ENCODE results near the gene YTHDC1.
"Not testable (repeated sequence)": the region's sequence is repeated elsewhere in the genome, so short reads cannot be mapped to it uniquely, and the experiment has no call there.

Gene YTHDC1

GRCh38 chr4:68349649-68350360 lies at the start of gene YTHDC1:
Gene YTHDC1 (minus strand): TSS chr4:68350090. CDS start chr4:68349753, 337 bp downstream.
- DNase-seq = peak; percentile 97

GRCh38 chr4:68399306-68399705 lies 49.4 kb upstream of the YTHDC1 start:
- no peak for DNase-seq

GRCh38 chr4:68396756-68397155 lies 46.9 kb upstream of the YTHDC1 start:
- no peak for DNase-seq

- DNase-seq = no peak
Measured at GRCh38 chr4:68391436-68391835, 41.5 kb upstream of the YTHDC1 start.

GRCh38 chr4:68390205-68390935 lies 40.5 kb upstream of the YTHDC1 start:
- DNase-seq = no peak

GRCh38 chr4:68389386-68389913 lies 39.6 kb upstream of the YTHDC1 start:
- DNase-seq = not testable (repeated sequence)

GRCh38 chr4:68388347-68388865 lies 38.5 kb upstream of the YTHDC1 start:
- no peak for DNase-seq

GRCh38 chr4:68385267-68385666 lies 35.4 kb upstream of the YTHDC1 start:
- DNase-seq = no peak

- DNase-seq = no peak
Measured at GRCh38 chr4:68383115-68383514, 33.2 kb upstream of the YTHDC1 start.

GRCh38 chr4:68378226-68378625 lies 28.3 kb upstream of the YTHDC1 start:
- no peak for DNase-seq

- peak; percentile 41 for DNase-seq
Measured at GRCh38 chr4:68375667-68376559, 26.0 kb upstream of the YTHDC1 start.

- DNase-seq = peak; percentile 69
Measured at GRCh38 chr4:68373513-68373912, 23.6 kb upstream of the YTHDC1 start.

- DNase-seq = no peak
Measured at GRCh38 chr4:68372588-68372987, 22.7 kb upstream of the YTHDC1 start.

- DNase-seq = no peak
Measured at GRCh38 chr4:68369142-68369805, 19.4 kb upstream of the YTHDC1 start.

GRCh38 chr4:68368691-68369131 lies 18.8 kb upstream of the YTHDC1 start:
- DNase-seq = no peak

- no peak for DNase-seq
Measured at GRCh38 chr4:68367835-68368234, 17.9 kb upstream of the YTHDC1 start.

- no peak for DNase-seq
Measured at GRCh38 chr4:68366600-68366999, 16.7 kb upstream of the YTHDC1 start.

GRCh38 chr4:68365068-68365467 lies 15.2 kb upstream of the YTHDC1 start:
- no peak for DNase-seq

- DNase-seq = no peak
Measured at GRCh38 chr4:68361146-68361589, 11.3 kb upstream of the YTHDC1 start.

GRCh38 chr4:68360231-68360968 lies 10.5 kb upstream of the YTHDC1 start:
- no peak for DNase-seq

- DNase-seq = no peak
Measured at GRCh38 chr4:68359508-68359907, 9.6 kb upstream of the YTHDC1 start.

All from stimulated activated CD8-positive, alpha-beta memory T cell treated with anti-CD3 and anti-CD28 coated beads, Interleukin-4, amount 100 ng/mL, for 48 hours (primary cell).